ENCODE data around the gene PPM1N. TPM values are rescaled to one million over a fixed set of nuclear protein-coding genes. Genes with fewer than 3 reads are reported as not detected.

Gene PPM1N
- total and polyA plus RNA-seq, 2 of the 13 experiments (the other 11 are each of a cell fraction or from before 2014, with no cell fraction given) = 0.31 to 1.8 TPM

GRCh38 chr19:45514376-45515051 is 16.3 kb downstream of the PPM1N start (continued):
- TF ChIP-seq DBP (CRISPR knock-in tag; IDR thresholded peaks at IDR 0.05; ENCODE audit: not compliant biosample characterization) (no peak), SRY (CRISPR knock-in tag; IDR thresholded peaks at IDR 0.05) (no peak), ZNF770 (CRISPR knock-in tag; IDR thresholded peaks at IDR 0.05) (peak; percentile 99), SALL1 (CRISPR knock-in tag; IDR thresholded peaks at IDR 0.05) (peak; percentile 73), AHDC1 (CRISPR knock-in tag; IDR thresholded peaks at IDR 0.05; ENCODE audit: borderline replicate concordance) (no peak), ZNF616 (CRISPR knock-in tag; IDR thresholded peaks at IDR 0.05; ENCODE audit: low read depth) (no peak), IKZF1 (IDR thresholded peaks at IDR 0.05) (no peak), TBP (CRISPR knock-in tag; IDR thresholded peaks at IDR 0.05) (no peak), MIXL1 (CRISPR knock-in tag; IDR thresholded peaks at IDR 0.05) (no peak), NFKBIZ (CRISPR knock-in tag; IDR thresholded peaks at IDR 0.05) (peak; percentile 54; the same call in 1 of the 2 replicates), POLR2AphosphoS5 (IDR thresholded peaks at IDR 0.05; ENCODE audit: low read depth, low read length) (no peak; the same call in 1 of the 2 replicates), HOXA7 (CRISPR knock-in tag; IDR thresholded peaks at IDR 0.05) (no peak), ZNF3 (CRISPR knock-in tag; IDR thresholded peaks at IDR 0.05) (0 out of 2 replicates have a peak, but pooled peaks have one; percentile 18), ARHGAP35 (CRISPR knock-in tag; IDR thresholded peaks at IDR 0.05; ENCODE audit: borderline replicate concordance) (no peak), ZNF776 (CRISPR knock-in tag; IDR thresholded peaks at IDR 0.05) (no peak), PREB (CRISPR knock-in tag; IDR thresholded peaks at IDR 0.05) (no peak), CSRNP2 (CRISPR knock-in tag; conservative IDR thresholded peaks at IDR 0.05; ENCODE audit: low read depth) (no peak), CENPBD1 (CRISPR knock-in tag; IDR thresholded peaks at IDR 0.05; ENCODE audit: borderline replicate concordance, low read depth) (no peak)
